HG03135 (cell line): ENCODE results near the gene STXBP6.

Source experiments
- ATAC-seq: cut with Tn5 transposase; IDR thresholded peaks from one replicate; pipeline ENCODE4 v1.9.1; 2021; ENCODE audit warnings: mild to moderate bottlenecking, moderate library complexity; ENCODE audit not compliant: unreplicated experiment

STXBP6 gene

GRCh38 chr14:25049568-25050268 is at the start of gene STXBP6:
Gene STXBP6 (minus strand): TSS chr14:25050147. CDS start chr14:24974818, 75,329 bp downstream.
- ATAC-seq, result no peak

GRCh38 chr14:25097120-25097519 is 47.2 kb upstream of the STXBP6 start:
- no peak for ATAC-seq

- ATAC-seq, result no peak
These were observed 45.9 kb upstream of the STXBP6 start for GRCh38 chr14:25095736-25096437.

- ATAC-seq, result no peak
These were observed 44.4 kb upstream of the STXBP6 start for GRCh38 chr14:25094171-25094907.

- ATAC-seq, result no peak
These were observed 42.4 kb upstream of the STXBP6 start for GRCh38 chr14:25092258-25092740.

- no peak for ATAC-seq
These were observed 40.9 kb upstream of the STXBP6 start for GRCh38 chr14:25090716-25091454.

GRCh38 chr14:25090256-25090655 is 40.3 kb upstream of the STXBP6 start:
- no peak for ATAC-seq

- no peak for ATAC-seq
These were observed 39.5 kb upstream of the STXBP6 start for GRCh38 chr14:25089496-25089895.

GRCh38 chr14:25086821-25087396 is 37.0 kb upstream of the STXBP6 start:
- no peak for ATAC-seq

GRCh38 chr14:25086081-25086480 is 36.1 kb upstream of the STXBP6 start:
- ATAC-seq, result no peak

- ATAC-seq, result no peak
These were observed 30.7 kb upstream of the STXBP6 start for GRCh38 chr14:25080682-25081081.

- no peak for ATAC-seq
These were observed 29.4 kb upstream of the STXBP6 start for GRCh38 chr14:25079311-25079710.

GRCh38 chr14:25074099-25074685 is 24.2 kb upstream of the STXBP6 start:
- no peak for ATAC-seq

- ATAC-seq, result no peak
These were observed 19.9 kb upstream of the STXBP6 start for GRCh38 chr14:25069879-25070278.

- ATAC-seq, result no peak
These were observed 17.7 kb upstream of the STXBP6 start for GRCh38 chr14:25067600-25067999.

GRCh38 chr14:25062022-25062321 is 12.0 kb upstream of the STXBP6 start:
- ATAC-seq, result no peak

- no peak for ATAC-seq
These were observed 6.7 kb upstream of the STXBP6 start for GRCh38 chr14:25056688-25057078.

GRCh38 chr14:25055992-25056687 is 6.2 kb upstream of the STXBP6 start:
- no peak for ATAC-seq

GRCh38 chr14:25055005-25055404 is 5.1 kb upstream of the STXBP6 start:
- no peak for ATAC-seq

GRCh38 chr14:25053585-25053984 is 3.6 kb upstream of the STXBP6 start:
- ATAC-seq, result no peak
